GM19467 (cell line): Measurements from ENCODE around the gene CCDC197.

Experiments used
- ATAC-seq: cut with Tn5 transposase; IDR thresholded peaks from one replicate; pipeline ENCODE4 v1.9.1; 2021; ENCODE audit warnings: mild to moderate bottlenecking, moderate library complexity; ENCODE audit not compliant: unreplicated experiment

Gene CCDC197

GRCh38 chr14:93998871-93999403 lies 1.8 kb downstream of the CCDC197 start:
- ATAC-seq = no peak

- no peak for ATAC-seq
These were observed 2.5 kb downstream of the CCDC197 start for GRCh38 chr14:93999573-93999972.

GRCh38 chr14:94000267-94000666 lies 3.2 kb downstream of the CCDC197 start:
- ATAC-seq = no peak

GRCh38 chr14:94001016-94001415 lies 3.9 kb downstream of the CCDC197 start:
- no peak for ATAC-seq

GRCh38 chr14:94001501-94002396 lies 4.6 kb downstream of the CCDC197 start:
- peak; percentile 72 for ATAC-seq

GRCh38 chr14:94003397-94003796 lies 6.3 kb downstream of the CCDC197 start:
- ATAC-seq = no peak

- ATAC-seq = no peak
These were observed 6.9 kb downstream of the CCDC197 start for GRCh38 chr14:94004015-94004414.

- ATAC-seq = no peak
These were observed 8.4 kb downstream of the CCDC197 start for GRCh38 chr14:94005324-94006073.

- no peak for ATAC-seq
These were observed 11.1 kb downstream of the CCDC197 start for GRCh38 chr14:94008234-94008633.

GRCh38 chr14:94009767-94010166 lies 12.7 kb downstream of the CCDC197 start:
- ATAC-seq = no peak

- ATAC-seq = no peak
These were observed 13.5 kb downstream of the CCDC197 start for GRCh38 chr14:94010625-94011024.

- ATAC-seq = no peak
These were observed 14.7 kb downstream of the CCDC197 start for GRCh38 chr14:94011795-94012194.

- no peak for ATAC-seq
These were observed 17.3 kb downstream of the CCDC197 start for GRCh38 chr14:94014382-94014781.

- ATAC-seq = no peak
These were observed 18.1 kb downstream of the CCDC197 start for GRCh38 chr14:94015223-94015622.

- no peak for ATAC-seq
These were observed 19.4 kb downstream of the CCDC197 start for GRCh38 chr14:94016446-94016976.

- no peak for ATAC-seq
These were observed 21.2 kb downstream of the CCDC197 start for GRCh38 chr14:94018308-94018707.

GRCh38 chr14:94019329-94019728 lies 22.2 kb downstream of the CCDC197 start:
- ATAC-seq = no peak

- ATAC-seq = no peak
These were observed 23.2 kb downstream of the CCDC197 start for GRCh38 chr14:94020267-94020666.

GRCh38 chr14:94021001-94021400 lies 23.9 kb downstream of the CCDC197 start:
- ATAC-seq = no peak

GRCh38 chr14:94021416-94022157 lies 24.5 kb downstream of the CCDC197 start:
- ATAC-seq = no peak
